ENCODE measurements around the gene MSL3.

DNA sequence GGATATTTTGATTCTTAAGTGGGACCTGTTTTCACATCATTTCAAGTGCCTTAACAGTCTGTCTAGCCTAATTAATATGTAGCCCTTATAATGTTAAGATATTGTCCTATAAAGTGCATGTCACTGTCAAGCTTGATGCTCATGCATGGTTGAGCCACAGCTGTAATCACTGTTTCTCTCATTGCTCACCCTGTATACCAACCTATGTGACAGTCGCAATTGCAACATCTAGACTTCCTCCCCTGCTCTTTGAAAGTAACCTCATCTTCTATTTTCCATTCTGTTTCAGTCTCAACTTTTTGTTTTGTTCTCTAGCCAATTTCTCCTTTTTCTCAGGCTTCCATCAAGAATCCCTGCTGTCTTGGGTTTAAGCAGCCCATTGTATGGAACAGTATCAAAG is 24.4 kb upstream of the MSL3 start:
- TF ChIP-seq, protein P1, sequence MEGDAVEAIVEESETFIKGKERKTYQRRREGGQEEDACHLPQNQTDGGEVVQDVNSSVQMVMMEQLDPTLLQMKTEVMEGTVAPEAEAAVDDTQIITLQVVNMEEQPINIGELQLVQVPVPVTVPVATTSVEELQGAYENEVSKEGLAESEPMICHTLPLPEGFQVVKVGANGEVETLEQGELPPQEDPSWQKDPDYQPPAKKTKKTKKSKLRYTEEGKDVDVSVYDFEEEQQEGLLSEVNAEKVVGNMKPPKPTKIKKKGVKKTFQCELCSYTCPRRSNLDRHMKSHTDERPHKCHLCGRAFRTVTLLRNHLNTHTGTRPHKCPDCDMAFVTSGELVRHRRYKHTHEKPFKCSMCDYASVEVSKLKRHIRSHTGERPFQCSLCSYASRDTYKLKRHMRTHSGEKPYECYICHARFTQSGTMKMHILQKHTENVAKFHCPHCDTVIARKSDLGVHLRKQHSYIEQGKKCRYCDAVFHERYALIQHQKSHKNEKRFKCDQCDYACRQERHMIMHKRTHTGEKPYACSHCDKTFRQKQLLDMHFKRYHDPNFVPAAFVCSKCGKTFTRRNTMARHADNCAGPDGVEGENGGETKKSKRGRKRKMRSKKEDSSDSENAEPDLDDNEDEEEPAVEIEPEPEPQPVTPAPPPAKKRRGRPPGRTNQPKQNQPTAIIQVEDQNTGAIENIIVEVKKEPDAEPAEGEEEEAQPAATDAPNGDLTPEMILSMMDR (IDR thresholded peaks at IDR 0.05; ENCODE audit: insufficient read depth, low read length) = no peak
- TF ChIP-seq, protein P2, sequence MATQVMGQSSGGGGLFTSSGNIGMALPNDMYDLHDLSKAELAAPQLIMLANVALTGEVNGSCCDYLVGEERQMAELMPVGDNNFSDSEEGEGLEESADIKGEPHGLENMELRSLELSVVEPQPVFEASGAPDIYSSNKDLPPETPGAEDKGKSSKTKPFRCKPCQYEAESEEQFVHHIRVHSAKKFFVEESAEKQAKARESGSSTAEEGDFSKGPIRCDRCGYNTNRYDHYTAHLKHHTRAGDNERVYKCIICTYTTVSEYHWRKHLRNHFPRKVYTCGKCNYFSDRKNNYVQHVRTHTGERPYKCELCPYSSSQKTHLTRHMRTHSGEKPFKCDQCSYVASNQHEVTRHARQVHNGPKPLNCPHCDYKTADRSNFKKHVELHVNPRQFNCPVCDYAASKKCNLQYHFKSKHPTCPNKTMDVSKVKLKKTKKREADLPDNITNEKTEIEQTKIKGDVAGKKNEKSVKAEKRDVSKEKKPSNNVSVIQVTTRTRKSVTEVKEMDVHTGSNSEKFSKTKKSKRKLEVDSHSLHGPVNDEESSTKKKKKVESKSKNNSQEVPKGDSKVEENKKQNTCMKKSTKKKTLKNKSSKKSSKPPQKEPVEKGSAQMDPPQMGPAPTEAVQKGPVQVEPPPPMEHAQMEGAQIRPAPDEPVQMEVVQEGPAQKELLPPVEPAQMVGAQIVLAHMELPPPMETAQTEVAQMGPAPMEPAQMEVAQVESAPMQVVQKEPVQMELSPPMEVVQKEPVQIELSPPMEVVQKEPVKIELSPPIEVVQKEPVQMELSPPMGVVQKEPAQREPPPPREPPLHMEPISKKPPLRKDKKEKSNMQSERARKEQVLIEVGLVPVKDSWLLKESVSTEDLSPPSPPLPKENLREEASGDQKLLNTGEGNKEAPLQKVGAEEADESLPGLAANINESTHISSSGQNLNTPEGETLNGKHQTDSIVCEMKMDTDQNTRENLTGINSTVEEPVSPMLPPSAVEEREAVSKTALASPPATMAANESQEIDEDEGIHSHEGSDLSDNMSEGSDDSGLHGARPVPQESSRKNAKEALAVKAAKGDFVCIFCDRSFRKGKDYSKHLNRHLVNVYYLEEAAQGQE (IDR thresholded peaks at IDR 0.05; ENCODE audit: insufficient replicate concordance, low read depth) = no peak
